ENCODE data around the gene UACA.
"Not testable (repeated sequence)": the region's sequence is repeated elsewhere in the genome, so short reads cannot be mapped to it uniquely, and the experiment has no call there.

UACA gene

GRCh38 chr15:70618929-70619328, 144.4 kb downstream of the UACA start:
- DNase-seq: no peak

- no peak for DNase-seq
Measured at GRCh38 chr15:70617911-70618287, 145.5 kb downstream of the UACA start.

DNA sequence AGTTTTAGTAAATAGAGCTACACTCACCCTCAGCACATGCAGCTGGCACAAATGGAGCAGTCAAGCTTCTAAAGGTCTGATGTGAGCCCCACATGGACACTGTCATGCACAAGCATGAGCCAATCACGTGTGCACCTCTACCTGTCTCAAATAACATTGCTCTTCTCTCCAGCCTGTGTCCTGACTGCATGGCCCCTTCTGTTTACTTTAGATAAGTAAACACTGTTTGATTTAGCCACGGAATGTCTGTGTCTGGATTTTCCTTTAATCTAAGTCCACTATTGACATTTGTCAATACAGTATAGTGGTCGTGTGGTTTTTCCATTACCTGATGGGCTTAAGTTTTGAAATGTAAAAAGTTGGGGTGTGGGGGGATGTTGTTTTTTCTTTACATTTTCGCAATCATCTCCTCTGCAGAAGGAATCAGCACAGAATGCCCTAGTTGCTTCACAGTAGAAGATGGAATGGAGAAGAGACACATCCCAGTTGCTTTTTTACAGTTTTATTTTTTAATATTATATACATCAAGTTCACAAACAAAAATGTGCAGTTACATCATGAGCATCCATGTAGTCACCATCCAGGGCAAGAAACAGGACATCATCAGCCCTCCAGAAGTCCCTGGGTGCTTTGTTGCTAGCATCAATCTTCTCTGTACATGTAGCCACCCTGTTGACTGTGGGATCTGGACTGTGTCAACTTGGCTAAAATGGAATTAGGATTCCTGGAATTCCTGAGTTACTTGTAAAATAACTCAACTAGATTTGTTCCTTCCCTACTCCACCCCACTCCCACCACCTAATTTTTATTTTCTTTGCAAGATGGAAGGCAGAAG, 146.1 kb downstream of the UACA start:
- DNase-seq: no peak

GRCh38 chr15:70616311-70616756, 147.0 kb downstream of the UACA start:
- DNase-seq: not testable (repeated sequence)

DNA sequence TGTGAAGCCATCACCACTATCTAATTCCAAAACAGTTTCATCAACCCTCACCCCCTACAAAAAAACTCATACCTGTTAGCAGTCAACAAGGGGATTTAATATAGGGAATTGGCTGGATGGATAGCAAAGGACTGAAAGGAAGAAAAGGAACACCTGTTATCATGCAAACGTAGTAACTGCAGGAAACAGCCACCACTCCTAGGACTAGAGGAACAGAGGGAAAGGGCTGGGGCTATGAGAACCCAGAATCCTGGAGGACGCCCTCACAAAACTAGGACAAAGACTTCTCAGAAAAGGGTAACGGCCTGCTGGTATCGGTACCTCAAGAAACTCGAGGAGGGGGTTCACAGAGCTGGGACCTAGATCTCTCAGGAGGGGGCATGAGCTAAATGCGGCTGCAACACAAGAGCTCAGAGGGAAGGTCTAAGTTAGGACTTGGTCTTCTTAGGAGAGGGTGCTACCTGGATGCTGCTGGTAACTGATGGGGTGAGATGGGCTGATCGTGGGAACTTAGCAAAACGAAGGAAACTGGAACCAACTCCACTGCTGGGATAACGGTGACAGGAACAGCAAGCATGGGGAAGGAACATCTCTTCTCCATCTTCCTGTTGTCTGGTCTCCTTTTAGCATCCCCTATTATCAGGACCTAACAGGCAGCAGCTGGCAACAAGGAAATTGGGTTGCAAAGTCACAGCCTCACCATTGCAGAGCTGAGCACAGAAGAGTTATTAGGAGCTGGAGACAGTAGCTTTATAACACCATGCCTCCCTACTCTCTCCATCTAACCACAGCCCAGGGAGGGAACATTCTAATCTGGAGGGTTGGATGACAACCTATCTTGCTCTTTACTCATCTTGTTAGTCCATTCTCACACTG, 147.7 kb downstream of the UACA start:
- DNase-seq: no peak

- DNase-seq: no peak
Measured at GRCh38 chr15:70614221-70614620, 149.1 kb downstream of the UACA start.

- no peak for DNase-seq
Measured at GRCh38 chr15:70613271-70613670, 150.1 kb downstream of the UACA start.

DNA sequence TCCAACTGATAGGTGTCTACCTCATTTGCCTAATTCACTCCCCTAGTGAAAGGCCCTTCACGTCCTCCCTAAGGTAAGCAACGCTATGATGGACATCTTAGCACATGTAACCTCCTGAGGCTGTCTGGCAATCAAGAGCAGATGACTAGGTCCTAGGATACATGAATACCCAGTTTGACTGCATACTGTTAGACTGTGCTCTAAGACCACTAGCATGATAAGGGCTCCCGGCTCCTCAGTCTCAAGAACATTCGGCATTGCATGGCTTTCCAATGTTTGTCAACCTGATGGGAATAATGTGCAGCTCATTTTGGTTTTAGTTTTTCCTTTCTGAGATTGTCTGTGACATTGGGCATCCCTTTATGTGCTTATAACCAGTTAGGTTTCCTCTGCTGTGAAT, 152.1 kb downstream of the UACA start:
- DNase-seq: no peak

DNA sequence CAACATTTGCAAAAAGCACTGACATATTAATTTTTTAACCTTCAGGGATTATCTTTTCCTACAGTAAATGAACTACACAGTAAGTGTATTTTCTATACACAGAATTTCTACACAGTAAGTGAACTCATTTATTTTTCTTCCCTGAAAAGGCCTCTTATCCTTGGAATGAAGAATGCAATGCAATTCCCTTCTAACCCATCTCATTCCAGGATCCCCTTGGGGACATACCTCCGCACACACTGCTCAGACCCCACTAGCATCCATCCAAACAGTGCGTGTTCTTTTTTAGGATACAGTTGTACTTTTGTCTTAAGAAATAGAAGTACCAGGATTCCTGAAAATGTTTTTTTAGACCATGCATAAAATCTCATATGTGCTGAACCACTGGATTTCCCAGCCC, 152.8 kb downstream of the UACA start:
- DNase-seq: no peak

GRCh38 chr15:70609889-70610288, 153.5 kb downstream of the UACA start:
- DNase-seq: no peak

DNA sequence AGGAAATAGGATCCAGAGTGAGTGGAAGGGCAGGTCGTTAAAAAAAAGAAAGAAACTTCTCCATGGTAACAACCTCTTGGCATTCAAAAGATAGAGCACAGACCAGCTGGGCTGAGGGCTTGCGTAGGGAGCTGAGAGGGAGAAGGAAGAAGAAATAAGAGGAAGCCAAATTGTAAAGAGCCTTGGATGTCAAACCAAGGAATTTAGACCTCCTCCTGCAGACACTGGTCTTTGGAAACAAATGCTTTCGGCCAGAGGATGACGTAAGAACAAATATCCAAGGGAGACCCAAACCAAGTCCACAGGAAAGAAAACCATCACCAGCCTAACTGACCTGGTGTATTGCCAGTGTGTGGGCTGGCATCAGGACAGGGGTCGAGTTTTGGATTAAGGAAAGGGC, 155.2 kb downstream of the UACA start:
- no peak for DNase-seq

DNA sequence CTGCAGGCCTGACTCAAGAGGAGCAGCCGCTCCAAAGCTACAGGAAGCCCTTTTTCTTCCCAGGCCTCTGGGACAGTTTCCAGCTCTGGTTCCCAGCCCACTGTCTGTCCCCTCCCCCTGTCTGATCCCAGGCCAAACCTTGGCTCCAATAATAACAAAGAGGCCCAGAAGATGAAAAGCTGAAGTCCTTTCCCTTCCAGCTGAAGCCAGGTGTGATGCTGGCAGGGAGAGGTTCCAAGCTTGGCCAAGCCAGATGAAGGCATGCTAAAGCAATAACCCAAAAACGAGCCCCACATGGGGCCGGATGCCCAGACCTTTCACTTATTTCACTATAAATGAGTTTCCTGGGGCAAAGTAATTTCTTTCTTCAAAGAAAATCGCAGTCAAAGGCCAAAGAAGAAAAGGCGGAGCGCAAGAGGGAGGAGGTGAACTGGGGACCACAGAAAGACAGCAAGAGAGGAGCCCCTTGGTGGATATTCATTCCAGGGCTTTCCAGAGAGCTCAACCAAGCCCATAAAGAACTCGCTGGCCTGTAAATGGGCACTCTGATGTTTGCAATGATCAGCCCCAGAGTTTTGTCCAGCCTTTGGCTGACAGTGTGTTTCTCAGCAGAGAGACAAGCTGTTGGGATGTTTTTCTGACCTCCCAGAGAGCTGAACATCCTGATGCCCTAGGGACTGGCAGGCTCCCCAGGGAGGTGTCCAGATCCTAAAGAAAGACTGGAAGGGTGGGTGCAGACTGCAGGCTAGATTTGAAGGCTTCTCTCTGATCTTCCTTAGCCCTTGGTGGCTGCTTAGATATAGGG, 157.6 kb downstream of the UACA start:
- no peak for DNase-seq

GRCh38 chr15:70604666-70605315, 158.6 kb downstream of the UACA start:
- DNase-seq: no peak

All from DMS 273 treated with DMSO at 0.1 percent for 48 hours (cell line).